NT2/D1 (cell line): ENCODE measurements around the gene CDK14.

ENCODE experiments used
- YY1 ChIP-seq: IDR thresholded peaks from 2 replicates; pipeline ENCODE4 v1.6.1; 2011; ENCODE audit not compliant: insufficient read length, insufficient read depth
- ZNF274 ChIP-seq: IDR thresholded peaks from 2 replicates; pipeline ENCODE4 v1.6.1; 2011; ENCODE audit warnings: mild to moderate bottlenecking, low read depth, low read length

DNA sequence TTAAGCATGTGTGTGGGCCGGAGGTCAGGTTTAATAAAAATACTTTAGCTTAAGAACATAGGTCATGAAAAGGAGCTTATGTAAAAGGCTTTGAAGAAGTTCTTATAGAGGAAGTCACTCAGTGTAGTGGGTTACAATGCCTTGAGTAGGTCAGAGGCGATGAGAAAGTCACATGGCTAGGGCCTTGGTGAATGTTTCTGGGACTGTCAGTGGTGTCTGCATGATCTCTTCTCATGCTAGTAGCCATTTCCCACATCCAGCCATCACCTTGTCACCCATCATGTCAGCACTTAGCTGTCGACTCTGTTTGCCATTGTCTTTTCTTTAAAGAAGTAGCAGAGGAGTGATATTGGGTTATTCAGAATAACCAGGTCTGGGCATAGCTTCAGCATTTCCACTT, 236.6 kb downstream of the CDK14 start:
- TF ChIP-seq YY1 (no peak), ZNF274 (no peak)
